ENCODE results near the gene UPF3A.
"Not testable (repeated sequence)": the region's sequence is repeated elsewhere in the genome, so short reads cannot be mapped to it uniquely, and the experiment has no call there.

UPF3A gene

GRCh38 chr13:114339857-114340534 lies 58.6 kb downstream of the UPF3A start:
- DNase-seq = peak; percentile 34

DNA sequence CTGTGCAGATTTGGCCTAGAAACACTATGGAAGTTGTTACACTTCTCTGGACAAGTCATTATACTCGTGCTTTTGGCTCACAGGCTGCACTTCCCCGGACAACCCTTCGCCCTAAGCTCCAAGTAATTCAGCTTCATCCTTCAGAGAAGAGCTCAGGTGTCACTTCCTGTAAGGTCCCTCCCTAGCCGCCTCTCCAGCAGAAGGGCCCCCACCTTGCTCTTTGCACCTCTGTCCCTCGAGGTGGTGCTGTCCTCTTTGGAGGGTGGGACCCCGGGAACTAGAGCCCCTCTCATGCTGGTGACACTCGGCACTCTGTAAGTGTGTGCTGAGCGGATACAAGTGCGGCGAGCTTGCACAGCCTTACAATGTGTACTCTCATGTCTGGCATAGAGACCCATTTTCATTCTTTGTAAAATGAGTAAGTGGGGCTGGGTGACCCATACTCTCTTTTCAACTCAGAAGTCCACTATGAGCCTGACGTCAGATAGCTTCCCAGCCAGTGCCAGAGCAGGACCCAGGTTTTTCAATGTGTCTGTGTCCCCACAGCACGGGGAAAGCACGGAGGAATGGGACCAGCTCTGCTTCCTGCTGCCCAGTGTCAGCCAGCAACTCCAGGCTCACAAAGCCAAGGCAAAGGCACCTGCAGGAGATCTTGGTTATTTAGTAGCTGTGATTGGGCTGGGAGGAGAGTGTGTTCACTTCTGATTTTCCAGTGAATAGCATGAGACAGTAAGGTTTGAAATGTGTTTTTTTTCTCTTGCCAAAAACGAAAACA lies 59.8 kb downstream of the UPF3A start:
- DNase-seq = no peak

DNA sequence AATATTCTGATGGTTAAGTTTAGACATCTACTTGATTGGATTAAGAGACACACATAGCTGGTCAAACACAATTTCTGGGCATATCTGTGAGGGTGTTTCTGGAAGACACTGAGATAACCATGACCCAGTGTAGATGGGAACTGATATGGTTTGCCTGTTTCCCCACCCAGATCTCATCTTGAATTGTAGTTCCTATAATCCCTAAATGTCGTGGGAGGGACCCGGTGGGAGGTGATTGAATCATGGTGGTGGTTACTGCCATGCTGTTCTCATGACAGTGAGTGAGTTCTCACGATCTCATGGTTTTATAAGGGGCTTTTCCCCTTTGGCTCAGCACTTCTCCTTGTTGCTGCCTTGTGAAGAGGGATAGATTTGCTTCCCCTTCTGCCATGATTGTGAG lies 65.9 kb downstream of the UPF3A start:
- DNase-seq = not testable (repeated sequence)

DNA sequence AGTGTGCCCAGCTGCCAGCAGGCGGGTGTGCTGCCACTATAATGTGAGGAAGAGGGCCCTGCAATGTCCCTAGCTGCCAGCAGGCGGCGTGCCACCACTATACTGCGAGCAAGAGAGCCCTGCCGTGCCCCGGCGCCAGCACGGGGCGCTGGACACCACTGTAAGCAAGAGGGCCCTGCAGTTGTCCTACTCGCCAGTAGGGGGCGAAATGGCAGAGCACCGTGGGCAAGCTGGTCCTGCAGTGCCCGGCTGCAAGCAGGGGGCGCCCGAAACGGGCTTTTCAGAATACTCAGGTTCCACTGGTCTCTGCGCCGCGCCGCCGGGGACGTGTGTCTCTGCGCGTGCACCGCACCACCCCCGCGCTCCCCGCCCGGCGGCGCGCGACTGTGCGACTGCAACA lies 71.4 kb downstream of the UPF3A start:
- not testable (repeated sequence) for DNase-seq

- not testable (repeated sequence) for DNase-seq
Observed at GRCh38 chr13:114353382-114353781, 72.0 kb downstream of the UPF3A start.

All from fibroblast of upper back skin (primary cell).